ENCODE results near the gene PRR23B. TPM values are rescaled to one million over a fixed set of nuclear protein-coding genes. Genes with fewer than 3 reads are reported as not detected.

The PRR23B gene
- total RNA-seq, 4 donors from 2014 or later, result not detected

Other genes starting within 250 kb of the PRR23B start
- gene PIK3CB, start 186.0 kb downstream of the PRR23B start, total RNA-seq, result 10 to 100 TPM; 33.8 to 56.1 (median 50.6) TPM
- gene FOXL2, start 73.8 kb downstream of the PRR23B start, total RNA-seq, result not detected
- not detected for gene FOXL2NB, start 73.7 kb downstream of the PRR23B start, total RNA-seq
- not detected for gene PRR23A, start 14.7 kb downstream of the PRR23B start, total RNA-seq
- gene PRR23C, start 24.0 kb upstream of the PRR23B start, total RNA-seq, result not detected